NCI-H1930 (cell line): Measurements from ENCODE around the gene BAIAP2L2.
A peak's percentile ranks its signal among the peaks of the same experiment; 100 is the strongest.
"Not testable (repeated sequence)": the region's sequence is repeated elsewhere in the genome, so short reads cannot be mapped to it uniquely, and the experiment has no call there.

Source experiments
- DNase-seq, 2 experiments: peaks; one replicate each; lab custom pipeline; 2025; lab: John Stamatoyannopoulos, UW

BAIAP2L2 gene

DNA sequence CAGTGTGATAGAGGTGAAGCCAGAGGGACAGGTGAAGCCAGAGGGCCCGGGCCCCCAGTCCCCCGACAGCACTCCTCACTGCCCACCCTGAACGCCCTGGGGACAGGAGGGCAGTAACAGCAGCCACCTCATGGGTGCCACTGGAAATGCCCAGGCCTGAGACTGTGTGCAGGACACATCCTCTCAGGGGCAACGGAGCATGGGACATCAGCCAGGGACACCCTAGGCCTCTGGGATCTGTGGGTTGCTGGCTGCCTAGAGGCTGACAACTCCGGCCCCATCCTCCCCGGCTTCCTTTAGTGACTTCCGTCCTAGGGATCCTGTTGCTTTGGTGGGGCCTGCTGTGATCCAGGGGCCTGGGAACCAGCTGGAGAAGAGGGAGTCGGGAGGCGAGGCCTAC lies 17.4 kb upstream of the BAIAP2L2 start:
- no peak for DNase-seq

DNA sequence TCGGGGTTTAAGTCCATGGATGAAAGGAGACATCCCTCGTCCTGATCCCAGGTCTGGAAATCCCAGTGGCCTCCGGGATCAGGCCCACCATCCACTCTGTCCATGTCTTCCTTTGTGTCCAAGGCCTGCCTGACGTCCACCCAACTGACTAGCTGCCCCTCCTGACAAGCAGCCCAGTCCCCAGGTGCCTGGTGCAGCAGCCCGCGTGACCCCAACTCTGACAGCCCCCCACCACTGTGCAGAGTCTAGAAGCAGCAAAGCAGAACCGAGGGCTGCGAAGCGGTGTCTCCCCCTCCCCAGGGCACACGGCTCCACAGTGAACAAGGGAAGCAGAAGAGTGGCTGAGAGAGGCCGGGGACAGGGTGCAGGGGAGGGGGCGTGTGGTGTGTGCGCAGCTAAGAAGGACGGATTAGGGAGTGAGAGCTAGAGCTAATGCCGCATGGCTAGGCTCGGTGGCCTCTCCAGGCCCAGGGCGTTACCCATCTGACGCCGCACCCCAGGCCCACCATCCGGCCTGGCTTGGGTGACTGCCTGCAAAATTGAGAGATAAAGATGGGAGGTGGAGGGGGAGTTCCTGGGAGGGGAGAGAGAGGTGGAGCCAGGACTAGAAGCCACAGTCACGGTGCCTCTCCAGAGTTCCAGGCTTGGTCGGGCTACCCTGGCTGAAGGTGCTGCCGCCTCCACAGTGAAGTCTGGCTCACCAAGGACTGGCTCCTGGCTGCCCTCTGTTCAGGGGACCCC lies 16.6 kb upstream of the BAIAP2L2 start:
- no peak for DNase-seq

DNA sequence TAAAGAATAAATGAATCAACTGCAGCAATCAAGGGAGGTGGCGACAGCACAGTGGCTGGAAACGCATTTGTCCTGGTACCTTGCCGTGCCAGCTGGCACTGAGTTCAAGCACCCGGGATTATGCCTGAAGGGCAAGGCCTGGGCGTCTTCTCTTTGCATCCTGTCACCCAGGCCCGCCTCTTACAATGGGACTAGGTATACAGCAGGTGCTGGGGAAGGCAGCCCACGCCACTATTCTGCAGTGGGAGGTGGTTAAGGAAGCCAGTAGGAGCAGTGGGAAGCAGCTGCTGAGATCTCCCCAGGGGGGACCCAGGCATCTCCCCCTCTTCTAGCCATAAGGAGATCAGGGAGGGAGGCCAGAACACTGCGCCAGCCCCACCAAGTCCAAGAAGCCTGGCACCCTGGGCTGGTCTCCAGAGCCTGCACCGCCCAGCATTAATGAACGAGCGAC lies 15.3 kb upstream of the BAIAP2L2 start:
- no peak for DNase-seq

DNA sequence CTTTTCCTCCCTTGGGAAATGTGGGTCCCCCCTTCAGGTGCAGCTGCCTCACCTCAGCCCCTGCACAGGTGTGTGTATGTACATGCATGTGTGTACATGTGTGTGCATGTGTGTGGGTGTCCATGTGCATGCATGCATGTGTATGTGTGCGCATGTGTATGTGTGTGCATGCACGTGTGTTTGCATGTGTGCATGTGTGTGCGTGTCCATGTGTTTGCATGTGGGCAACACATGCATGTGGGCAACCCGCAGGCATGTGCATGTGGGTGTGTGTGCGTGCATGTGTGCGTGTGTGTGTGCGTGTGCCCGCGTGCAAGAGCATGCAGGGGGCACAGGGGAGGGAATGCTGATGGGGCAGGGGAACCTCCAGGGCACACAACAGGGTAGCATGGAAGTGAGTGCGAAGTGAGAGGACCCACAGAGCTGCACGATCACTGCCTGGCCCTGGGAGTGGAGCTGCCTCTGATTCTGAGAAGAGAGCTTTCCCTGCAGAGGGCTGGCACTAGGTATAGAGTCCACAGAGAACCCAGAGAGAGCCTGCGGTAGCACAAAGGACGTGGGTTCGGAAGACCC lies 14.6 kb upstream of the BAIAP2L2 start:
- DNase-seq, result no peak

DNA sequence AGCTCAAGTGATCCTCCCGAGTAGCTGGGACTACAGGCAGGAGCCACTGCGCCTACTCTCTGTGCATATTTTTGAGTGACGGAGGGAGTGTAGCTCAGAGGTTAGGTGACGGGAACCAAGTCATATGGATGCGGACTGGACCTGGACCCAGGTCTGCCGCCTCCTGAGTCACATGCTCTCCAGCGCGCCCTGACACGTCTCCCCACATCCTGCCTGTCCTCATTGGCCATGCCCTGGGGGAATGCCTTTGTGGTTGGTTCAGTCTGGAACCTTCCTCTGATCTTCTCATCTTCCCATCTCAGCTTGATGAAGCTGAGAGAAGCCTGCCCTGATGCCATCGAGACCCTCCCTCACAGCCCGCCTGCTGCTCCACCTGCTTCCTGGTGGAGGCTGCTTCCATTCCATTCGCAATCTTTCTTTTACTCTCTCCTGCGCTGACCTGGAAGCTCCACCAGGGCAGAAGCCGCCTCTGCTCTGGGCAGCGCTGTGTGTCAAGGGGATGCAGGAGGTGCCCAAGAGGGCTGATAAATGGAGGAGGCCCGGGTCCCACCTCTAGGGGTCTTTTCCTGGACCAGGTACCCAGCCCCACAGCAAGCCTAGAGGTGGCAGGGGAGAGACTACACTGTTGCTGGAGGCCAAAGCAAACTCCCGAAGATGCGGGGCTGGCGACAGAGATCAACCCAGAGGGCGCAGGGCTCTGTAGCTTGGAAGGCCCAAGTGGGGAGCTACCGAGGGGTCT lies 13.9 kb upstream of the BAIAP2L2 start:
- no peak for DNase-seq

DNA sequence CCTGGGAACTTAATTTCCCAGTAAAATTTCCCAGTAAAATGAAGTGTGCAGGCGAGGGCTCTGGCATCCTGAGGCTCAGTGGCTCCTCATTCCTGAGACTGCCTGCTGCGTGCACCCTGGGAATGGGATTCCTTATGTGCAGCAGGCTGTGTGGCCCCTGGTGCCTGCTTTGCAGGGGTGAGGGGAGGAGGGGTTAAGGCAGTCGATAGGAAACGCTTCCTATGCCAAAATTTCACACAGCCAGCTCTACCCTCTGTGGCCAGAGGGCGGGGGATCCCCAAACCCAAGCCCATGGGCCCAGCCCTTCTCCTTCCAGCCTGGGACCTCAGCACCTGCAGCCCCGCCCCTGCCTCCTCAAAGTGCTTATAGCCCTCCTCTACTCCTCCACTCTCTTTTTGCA lies 12.1 kb upstream of the BAIAP2L2 start:
- DNase-seq, result no peak

DNA sequence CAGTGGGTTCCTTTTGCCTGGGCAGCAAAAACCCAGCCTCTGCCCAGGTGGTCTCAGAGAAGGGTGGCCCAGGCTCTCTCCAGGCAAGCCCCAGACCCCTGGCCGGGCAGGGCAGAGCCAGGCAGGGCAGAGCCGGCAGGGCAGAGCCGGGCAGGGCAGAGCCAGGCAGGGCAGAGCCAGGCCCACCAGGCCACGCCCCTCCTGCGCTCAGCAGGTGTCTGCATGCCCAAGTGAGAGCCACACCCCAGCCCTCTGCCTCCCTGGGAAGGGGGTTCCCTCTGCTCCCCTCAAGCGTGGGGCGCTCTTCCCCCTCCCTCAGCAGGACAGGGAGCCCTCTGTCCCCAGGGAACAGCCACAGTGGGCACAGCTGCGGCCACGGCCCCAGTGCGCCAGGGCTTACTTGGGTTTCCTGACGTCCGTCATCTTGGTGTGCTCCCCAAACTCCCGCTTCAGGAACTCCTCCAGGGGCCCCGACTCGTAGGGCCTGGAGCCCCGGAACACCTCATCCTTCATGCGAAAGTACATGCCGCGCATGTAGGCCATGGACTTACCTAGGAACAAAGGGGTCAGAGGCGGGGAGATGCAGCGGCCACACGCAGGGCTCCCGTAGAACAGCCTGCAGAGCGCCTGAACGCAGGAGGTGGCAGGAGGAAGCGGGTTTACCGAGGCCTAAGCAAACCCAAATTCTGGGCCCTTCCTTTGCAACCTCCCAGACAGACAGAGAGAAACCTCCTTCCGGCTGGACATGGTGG lies 10.1 kb upstream of the BAIAP2L2 start:
- no peak for DNase-seq

DNA sequence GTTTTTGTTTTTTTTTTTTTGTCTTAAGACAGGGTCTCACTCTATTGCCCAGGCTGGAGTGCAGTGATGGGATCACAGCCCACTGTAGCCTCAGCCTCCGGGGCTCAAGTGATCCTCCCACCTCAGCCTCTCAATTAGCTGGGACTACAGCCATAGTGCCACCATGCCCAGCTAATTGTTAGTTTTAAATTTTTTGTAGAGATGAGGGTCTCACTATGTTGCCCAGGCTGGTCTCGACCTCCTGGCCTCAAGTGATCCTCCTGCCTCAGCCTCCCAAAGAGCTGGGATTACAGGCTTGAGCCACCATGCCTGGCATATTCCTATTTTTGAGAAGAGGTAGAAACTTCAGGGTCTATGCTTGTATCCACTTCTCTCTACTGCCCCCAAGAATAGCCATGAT lies 8.3 kb upstream of the BAIAP2L2 start:
- not testable (repeated sequence) for DNase-seq

DNA sequence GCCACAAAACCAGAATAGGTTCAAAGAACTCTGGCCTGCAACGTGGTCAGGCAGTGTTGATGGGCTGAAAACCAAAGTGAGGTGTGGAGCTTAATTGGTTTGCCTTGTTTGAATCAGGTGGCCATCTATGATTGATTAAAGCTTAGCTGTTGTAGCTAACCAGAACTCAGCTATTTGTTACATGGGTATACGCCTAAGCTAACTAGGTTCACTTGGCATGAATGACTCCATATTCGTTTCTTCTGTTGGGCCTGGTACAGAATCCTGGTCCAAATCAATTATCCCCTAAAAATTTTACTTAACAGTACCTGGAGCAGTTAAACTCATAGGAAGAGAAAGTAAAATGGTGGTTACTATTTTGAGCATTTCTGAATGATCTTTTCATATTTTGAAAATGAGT lies 7.7 kb upstream of the BAIAP2L2 start:
- DNase-seq, result no peak

DNA sequence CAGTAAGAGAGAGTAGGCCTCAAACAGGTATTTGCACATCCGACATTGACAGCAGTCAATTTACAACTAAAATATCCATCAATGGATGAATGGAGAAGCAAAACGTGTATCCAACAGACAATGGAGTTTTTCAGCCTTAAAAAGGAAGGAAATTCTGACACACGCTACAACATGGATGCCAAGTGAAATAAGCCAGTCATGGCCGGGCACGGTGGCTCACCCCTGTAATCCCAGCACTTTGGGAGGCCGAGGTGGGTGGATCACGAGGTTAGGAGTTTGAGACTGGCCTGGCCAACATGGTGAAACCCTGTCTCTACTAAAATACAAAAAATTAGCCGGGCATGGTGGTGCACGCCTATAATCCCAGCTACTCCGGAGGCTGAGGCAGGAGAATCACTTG lies 7.1 kb upstream of the BAIAP2L2 start:
- DNase-seq, result not testable (repeated sequence)

DNA sequence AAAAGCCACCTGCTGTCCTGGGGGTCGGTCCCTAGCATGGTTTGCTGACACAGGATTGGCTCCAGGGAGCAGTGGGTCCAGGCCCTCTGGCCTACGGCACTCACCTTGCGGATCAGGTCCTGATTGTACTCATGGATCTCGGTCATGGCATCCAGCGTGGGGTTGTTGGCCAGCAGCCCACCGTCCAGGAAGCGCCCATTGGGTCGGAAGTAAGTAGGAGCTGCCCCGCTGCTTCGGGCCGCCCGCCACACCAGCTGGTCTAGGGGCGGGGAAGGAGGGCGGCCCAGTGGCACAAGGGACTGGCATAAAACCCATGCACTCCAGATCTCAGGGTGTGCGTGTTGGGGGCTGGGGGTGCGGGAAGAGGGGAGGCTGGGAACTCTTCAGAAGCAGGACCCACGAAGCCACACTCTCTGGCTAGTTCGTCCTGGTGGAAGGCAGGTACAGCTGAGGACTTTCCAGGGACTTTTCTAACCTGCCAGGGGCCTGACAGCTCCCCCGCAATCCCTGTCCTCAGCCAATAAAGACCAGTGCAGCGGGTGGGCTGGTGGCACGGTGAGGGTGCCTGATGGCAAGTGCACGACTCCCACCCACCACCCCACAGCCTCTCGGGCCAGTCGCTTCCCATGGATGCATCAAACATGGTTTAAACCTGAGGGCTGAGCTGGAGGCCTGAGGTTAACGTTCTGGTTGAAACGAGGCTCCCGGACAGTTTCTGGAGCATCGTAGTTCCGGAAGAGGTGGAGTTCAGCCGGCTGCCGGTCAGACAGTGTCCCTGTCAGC lies 5.1 kb upstream of the BAIAP2L2 start:
- no peak for DNase-seq

DNA sequence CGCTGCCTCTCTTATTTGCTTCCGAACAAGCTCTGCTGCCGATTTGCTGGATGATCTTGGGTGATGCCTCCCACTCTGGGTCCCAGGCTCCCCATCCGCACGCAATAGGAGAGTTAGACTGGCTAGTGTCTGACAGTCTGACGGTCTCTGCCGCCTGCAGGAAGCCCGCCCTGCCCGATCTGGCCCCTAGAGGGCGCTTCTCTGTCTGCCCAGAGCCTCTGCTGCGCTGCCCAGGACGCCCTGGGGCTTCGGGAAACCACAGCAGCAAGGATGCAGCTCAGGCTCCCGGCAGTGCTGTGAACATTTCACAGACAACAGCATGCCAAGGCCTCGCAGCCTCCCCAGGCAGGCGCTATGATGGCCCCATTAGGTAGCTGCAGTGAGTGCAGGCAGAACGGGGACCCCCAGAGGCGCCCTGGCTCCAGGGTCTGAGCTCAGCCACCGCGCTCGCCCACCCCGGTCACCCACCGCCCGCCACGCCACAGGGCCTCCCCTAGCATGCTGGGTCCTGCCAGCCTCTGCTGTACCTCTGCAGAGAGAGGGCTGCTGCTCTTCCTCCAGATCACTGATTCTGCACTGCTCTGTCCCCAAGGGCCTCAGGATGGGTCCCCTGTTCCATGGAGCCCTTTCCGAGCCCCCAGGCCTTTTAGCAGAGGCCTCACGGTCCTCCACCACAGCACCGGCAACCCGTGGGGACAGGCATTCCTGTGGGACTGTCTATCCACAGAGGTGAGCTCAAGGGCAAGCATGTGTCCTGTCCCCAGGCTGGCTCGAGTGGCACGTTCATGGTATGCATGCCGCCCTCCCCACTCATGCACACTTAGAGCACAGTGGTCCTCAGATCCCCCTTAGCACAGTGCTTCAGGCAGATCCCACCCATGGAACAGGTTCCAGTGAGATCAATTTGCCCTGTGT lies 4.3 kb upstream of the BAIAP2L2 start:
- DNase-seq, result peak in 1 of 2 experiments; percentile 55

DNA sequence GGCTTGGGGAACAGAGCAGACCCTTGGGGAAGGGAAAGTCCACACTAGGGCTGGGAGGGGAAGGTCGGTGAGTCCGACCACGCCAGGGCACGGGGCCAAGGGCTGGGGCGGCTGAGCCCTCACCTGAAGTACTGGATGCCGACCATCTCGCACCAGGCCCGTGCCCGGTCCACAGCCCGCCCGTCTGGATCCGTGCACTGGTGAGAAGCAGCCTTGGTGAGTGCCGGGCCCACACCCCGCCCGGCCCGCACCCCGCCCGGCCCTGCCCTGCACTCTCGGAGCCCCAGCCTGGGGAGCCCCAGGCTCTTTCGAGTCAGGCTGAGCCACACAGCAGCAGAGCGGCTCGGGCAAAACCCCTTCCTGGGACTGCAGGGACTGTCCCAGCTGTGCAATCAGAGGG lies 1.9 kb upstream of the BAIAP2L2 start:
- DNase-seq, result no peak

DNA sequence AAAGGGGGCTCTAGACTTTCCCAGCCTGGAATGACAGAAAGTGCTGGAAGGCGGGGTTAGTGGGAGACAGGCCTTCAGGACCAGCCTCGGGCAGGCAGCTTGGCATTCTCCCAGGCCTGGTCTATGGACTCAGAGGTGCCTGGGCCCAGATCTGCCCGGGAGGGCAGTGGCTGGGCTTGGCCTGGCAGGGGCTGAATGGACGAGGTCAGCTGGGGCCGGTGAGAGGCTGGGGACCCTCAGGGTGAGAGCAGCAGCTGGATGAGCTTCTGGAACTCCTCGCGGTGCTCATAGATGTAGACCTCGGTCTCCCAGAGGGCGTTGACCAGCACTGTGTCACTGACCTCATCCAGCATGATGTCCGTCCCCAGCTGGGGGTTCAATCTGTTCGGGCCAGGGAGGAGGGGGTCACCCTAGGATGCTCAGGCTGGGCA lies 1.5 kb upstream of the BAIAP2L2 start:
- DNase-seq, result no peak

DNA sequence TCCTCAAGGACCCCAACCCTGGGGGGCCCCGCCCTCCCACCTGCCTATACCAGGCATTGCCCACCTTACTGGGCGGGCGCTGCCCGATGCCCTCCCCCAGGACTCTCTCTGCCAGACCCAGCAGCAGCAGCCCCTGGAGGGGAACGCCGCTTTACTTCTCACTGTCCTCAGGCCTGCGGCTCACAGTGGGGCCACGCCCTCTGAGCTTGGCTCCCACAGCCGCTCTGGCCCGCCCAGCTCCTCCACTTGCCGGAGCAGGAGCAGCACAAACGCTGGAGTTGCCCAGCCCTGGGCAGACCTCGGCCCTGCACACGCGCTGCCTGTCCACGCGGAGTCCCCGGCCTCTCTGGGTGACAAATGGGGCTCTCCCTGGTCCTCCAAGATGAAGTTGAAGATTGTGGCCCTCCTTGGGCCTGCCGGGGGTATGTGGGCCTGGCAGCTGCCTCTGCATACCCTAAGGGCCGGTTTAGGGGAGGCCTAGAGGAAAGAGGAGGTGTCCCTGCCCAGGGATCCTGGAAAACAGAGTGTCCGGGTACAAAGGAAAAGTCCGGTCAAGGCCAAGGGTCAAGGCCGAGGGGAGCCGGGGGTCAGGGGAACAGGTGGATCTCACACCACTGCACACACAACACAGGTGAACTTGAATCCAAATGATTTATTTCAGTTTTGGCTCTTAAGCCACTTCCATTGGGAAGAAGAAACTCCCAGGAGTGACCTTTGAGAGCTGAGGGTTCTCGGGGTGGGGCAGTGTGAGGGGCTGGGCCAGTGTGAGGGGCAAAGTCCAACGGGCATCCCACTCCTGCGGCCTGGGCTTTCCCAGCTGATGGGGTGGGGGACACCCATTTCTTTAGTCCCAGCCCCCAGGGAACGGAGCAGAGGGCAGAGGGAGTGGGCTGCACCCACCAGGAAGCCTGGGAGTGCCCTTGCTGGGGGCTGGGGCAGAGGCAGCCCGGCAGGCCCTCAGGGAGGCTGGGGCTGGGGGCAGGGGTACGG lies 674 bp upstream of the BAIAP2L2 start:
- no peak for DNase-seq

DNA sequence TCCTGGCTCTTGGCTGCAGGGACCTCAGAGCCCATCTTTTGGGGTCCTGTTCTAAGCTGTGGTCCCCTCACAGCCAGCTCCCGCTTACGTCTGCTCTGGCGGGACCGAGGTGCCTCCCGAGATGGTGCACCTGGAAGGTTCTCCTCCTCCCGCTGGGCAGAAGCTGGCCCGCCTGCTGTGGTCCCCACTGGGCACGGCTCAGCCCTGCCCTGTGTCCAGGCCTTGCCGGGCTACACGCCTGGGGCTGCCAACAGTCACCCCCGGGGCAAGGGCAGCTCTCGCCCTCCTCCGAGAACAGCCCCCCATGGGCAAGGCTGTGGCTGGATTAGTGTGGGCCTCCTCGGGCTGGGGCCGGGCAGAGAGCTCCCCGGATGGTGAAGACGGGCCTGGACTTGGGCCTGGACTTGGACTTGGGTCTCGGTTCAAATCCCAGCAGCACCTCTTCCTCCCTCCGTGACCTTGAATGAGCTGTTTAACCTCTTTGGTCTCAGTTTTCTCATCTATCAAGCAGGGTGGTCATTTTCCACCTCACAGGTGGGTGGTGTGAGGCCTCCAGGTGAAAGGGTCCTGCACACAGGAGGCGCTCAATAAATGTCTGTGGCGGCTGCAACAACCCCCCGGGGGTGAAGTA lies 998 bp downstream of the BAIAP2L2 start:
- DNase-seq, result peak; percentile 25 to 35

DNA sequence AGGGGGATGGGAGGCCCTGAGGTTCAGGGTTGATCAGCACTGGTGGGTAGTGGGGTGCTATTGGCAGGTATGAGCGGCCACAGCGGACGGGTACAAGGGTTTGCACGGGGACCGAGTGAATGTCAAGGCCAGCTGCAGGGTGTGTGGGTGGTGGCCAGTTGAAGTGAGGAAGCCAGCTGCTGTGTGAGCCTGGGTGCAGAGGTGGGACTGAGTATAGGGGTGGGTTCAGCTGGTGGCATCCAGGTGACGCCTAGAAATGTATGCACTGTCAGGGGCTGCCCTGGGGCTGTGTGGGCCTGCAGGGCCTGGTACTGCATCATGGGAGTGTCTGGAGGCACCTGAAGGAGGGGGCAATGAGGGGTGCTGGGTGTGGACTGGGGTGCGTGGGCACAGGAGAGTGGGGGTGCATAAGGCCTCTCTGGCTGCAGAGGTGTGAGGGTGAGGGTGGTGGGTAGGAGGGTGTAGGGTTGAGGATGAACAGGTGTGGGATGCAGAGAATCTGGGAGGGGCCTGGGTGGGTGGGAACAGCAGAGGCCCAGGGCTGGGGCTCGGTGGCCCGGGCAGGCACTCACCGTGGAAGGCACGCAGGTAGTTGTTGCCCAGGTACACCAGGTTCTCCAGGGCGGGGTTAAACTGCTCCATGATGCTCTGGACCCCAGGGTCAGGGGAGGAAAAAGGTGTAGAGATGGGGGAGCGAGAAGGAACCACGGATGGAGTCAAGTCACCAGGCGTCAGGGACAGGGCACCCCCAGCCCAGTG lies 1.7 kb downstream of the BAIAP2L2 start:
- DNase-seq, result no peak
